Mesenchymal stem cell (in vitro differentiated cells and primary cell): ENCODE measurements around the gene GTF2IRD1.

Experiments used
- DNase-seq: peaks from one replicate; pipeline ENCODE4 v3.0.0-alpha.2; 2013
- H2AFZ ChIP-seq: one replicate; pipeline ENCODE4 v1.6.1; 2013; ENCODE audit warnings: low read depth, mild to moderate bottlenecking, control low read depth, inconsistent platforms, low read length, moderate library complexity
- H2AK5ac ChIP-seq: 2 replicates; pipeline ENCODE4 v1.6.1; 2013; ENCODE audit warnings: low read length, moderate library complexity, mild to moderate bottlenecking, inconsistent platforms; ENCODE audit not compliant: severe bottlenecking
- H2BK120ac ChIP-seq: one replicate; pipeline ENCODE4 v1.6.1; 2013; ENCODE audit warnings: low read depth, mild to moderate bottlenecking, inconsistent platforms, low read length, moderate library complexity
- H2BK12ac ChIP-seq, 2 experiments: one replicate each; pipeline ENCODE4 v1.6.1; 2013; ENCODE audit warnings: inconsistent platforms in 2 of 2, low read length in 2 of 2, mild to moderate bottlenecking in 2 of 2, moderate library complexity in 2 of 2, control low read depth in 1 of 2
- H2BK15ac ChIP-seq: one replicate; pipeline ENCODE4 v1.6.1; 2013; ENCODE audit warnings: mild to moderate bottlenecking, low read depth, inconsistent platforms; ENCODE audit not compliant: poor library complexity, severe bottlenecking
- H2BK5ac ChIP-seq: 2 replicates; pipeline ENCODE4 v1.6.1; 2013; ENCODE audit warnings: low read depth, mild to moderate bottlenecking, low read length, control low read depth, inconsistent platforms; ENCODE audit not compliant: poor library complexity, severe bottlenecking
- H3K14ac ChIP-seq, 2 experiments: one replicate each; pipeline ENCODE4 v1.6.1; 2013; ENCODE audit warnings: inconsistent platforms in 2 of 2, low read length in 2 of 2, control low read depth in 1 of 2, mild to moderate bottlenecking in 1 of 2, moderate library complexity in 1 of 2
- H3K18ac ChIP-seq, 2 experiments: one replicate each; pipeline ENCODE4 v1.6.1; 2013; ENCODE audit warnings: inconsistent platforms in 2 of 2, low read length in 2 of 2, control low read depth in 1 of 2, low read depth in 1 of 2, mild to moderate bottlenecking in 1 of 2
- H3K23ac ChIP-seq, 2 experiments: one replicate each; pipeline ENCODE4 v1.6.1; 2013; ENCODE audit warnings: inconsistent platforms in 2 of 2, low read length in 2 of 2, mild to moderate bottlenecking in 2 of 2, moderate library complexity in 2 of 2, control low read depth in 1 of 2
- H3K27ac ChIP-seq: 2 replicates; pipeline ENCODE4 v1.5.1; 2013; ENCODE audit warnings: mild to moderate bottlenecking, moderate library complexity, low read length, control low read depth, inconsistent platforms; ENCODE audit not compliant: poor library complexity, severe bottlenecking
- H3K27me3 ChIP-seq, 2 experiments: 2 replicates each; pipeline versions ENCODE4 v1.6.1 to v1.7.0; 2013; ENCODE audit warnings: low read length in 2 of 2, mild to moderate bottlenecking in 2 of 2, moderate library complexity in 2 of 2, control low read depth in 1 of 2, inconsistent platforms in 1 of 2; ENCODE audit not compliant: control insufficient read depth in 1 of 2, insufficient read depth in 1 of 2
- H3K36me3 ChIP-seq, 2 experiments: 2 replicates each; pipeline versions ENCODE4 v1.6.1 to v1.7.0; 2013; ENCODE audit warnings: low read length in 2 of 2, control low read depth in 1 of 2, inconsistent platforms in 1 of 2, low read depth in 1 of 2, mild to moderate bottlenecking in 1 of 2; ENCODE audit not compliant: insufficient read depth in 2 of 2, control insufficient read depth in 1 of 2
- H3K4ac ChIP-seq, 2 experiments: one replicate each; pipeline ENCODE4 v1.6.1; 2013; ENCODE audit warnings: inconsistent platforms in 2 of 2, low read length in 2 of 2, mild to moderate bottlenecking in 2 of 2, moderate library complexity in 2 of 2, control low read depth in 1 of 2, low read depth in 1 of 2
- H3K4me1 ChIP-seq: 2 replicates; pipeline ENCODE4 v1.6.1; 2013; ENCODE audit warnings: low read depth, low read length, control low read depth; ENCODE audit not compliant: control insufficient read depth, insufficient read depth
- H3K4me2 ChIP-seq: 2 replicates; pipeline ENCODE4 v1.6.1; 2013; ENCODE audit warnings: low read length, mild to moderate bottlenecking, inconsistent platforms; ENCODE audit not compliant: poor library complexity, severe bottlenecking
- H3K4me3 ChIP-seq, 2 experiments: 2 replicates each; pipeline versions ENCODE4 v1.5.1 to v1.7.0; 2013; ENCODE audit warnings: low read length in 2 of 2, mild to moderate bottlenecking in 2 of 2, control low read depth in 1 of 2, low read depth in 1 of 2; ENCODE audit not compliant: insufficient read depth in 1 of 2
- H3K79me1 ChIP-seq: replicated peaks from 2 replicates; pipeline ENCODE4 v1.6.1; 2013; ENCODE audit warnings: mild to moderate bottlenecking, control low read depth, low read length, inconsistent platforms; ENCODE audit not compliant: poor library complexity, severe bottlenecking
- H3K9ac ChIP-seq: 2 replicates; pipeline ENCODE4 v1.7.0; 2013; ENCODE audit warnings: mild to moderate bottlenecking, low read length, moderate library complexity
- H3K9me3 ChIP-seq: 2 replicates; pipeline ENCODE4 v1.7.0; 2013; ENCODE audit warnings: mild to moderate bottlenecking, low read length; ENCODE audit not compliant: control insufficient read depth
- H4K8ac ChIP-seq: one replicate; pipeline ENCODE4 v1.6.1; 2013; ENCODE audit warnings: inconsistent platforms, mild to moderate bottlenecking, low read length, moderate library complexity
- H4K91ac ChIP-seq: one replicate; pipeline ENCODE4 v1.6.1; 2013; ENCODE audit warnings: mild to moderate bottlenecking, low read length, inconsistent platforms
- WGBS: methylation state at CpG from one replicate; pipeline ENCODE4 v1.1.7; 2013; ENCODE audit warnings: mixed read lengths; 5-methylcytosine and 5-hydroxymethylcytosine counted together

Gene GTF2IRD1

DNA sequence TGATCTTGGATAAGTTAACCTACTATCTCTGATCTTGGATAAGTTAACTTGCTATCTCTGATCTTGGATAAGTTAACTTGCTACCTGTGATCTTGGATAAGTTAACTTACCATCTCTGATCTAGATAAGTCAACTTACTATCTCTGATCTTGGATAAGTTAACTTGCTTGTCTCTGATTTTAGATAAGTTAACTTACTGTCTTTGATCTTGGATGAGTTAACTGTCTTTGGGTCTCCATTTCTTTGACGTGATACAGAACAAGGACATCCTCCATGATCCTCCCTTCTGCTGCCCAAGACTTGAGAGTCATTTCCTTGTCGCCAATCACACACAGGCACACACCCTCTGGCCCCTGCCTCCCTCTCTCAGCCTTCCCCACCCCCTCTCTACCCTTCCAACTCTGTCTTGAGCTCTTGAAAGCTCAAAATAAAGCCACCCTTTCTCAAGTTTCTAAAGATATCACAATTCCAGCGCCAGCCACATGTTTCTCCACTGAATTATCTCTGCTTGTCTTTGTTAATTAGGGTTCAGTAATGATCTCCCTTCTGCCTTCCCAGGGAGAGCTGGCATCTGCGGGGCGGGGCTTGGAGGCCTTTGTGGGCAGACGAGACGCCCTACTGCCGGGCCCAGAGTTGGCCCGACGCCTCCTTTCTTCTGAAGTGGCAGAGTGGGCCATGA is 118.7 kb downstream of the GTF2IRD1 start:
- no peak overlapping the region for H2BK15ac ChIP-seq
- H2BK5ac ChIP-seq, result no peak overlapping the region
- H2BK12ac ChIP-seq, result no peak overlapping the region
- peak overlapping the region; percentile 35 for H2AK5ac ChIP-seq
- H3K79me1 ChIP-seq, result no peaks in the 10 kb centered on the region
- H2BK120ac ChIP-seq, result no peak overlapping the region
- no peak overlapping the region for H3K14ac ChIP-seq
- H3K23ac ChIP-seq, result no peak overlapping the region
- no peak overlapping the region for H4K91ac ChIP-seq
- no peak overlapping the region for H2AFZ ChIP-seq
- H3K4ac ChIP-seq, result no peak overlapping the region
- no peak overlapping the region for H4K8ac ChIP-seq
- no peak overlapping the region for H3K27ac ChIP-seq
- no peak for DNase-seq
- H3K4me3 ChIP-seq, result no peak overlapping the region
- 96% methylated on average over 7 of the region's 10 CpGs for WGBS
- H3K27me3 ChIP-seq, result no peaks in the 10 kb centered on the region
- no peak overlapping the region for H3K4me2 ChIP-seq
- H3K9me3 ChIP-seq, result no peaks in the 10 kb centered on the region
- no peak overlapping the region for H3K9ac ChIP-seq
- peaks cover 12% of the 10 kb centered on the region for H3K4me1 ChIP-seq
- H3K18ac ChIP-seq, result no peak overlapping the region
- H3K36me3 ChIP-seq, result peaks cover 9 to 19% of the 10 kb centered on the region in 2 experiments

DNA sequence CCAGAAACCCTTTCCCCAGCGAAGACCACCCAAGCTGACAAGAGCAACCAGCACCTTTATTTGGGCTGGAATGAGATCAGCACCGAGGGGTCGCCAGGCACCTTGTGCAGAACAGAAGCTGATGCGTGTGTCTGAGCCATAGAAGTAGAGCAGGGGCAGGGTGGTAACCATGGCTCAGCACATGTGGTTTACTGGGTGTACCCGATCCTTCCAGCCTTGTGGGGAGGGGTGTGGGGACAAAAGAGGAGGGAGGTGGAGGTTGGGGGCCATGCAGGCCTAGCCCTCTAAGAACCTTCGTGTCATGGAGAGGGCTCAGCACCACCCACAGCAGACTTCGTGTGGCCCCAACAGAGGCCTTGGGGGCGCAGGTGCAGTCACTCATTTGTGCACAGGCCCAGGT is 119.8 kb downstream of the GTF2IRD1 start:
- no peak overlapping the region for H3K23ac ChIP-seq
- no peaks in the 10 kb centered on the region for H3K9me3 ChIP-seq
- no peak overlapping the region for H2BK5ac ChIP-seq
- no peak overlapping the region for H3K4me3 ChIP-seq
- H3K18ac ChIP-seq, result no peak overlapping the region
- no peaks in the 10 kb centered on the region for H3K79me1 ChIP-seq
- no peak overlapping the region for H3K4me2 ChIP-seq
- peaks cover 12% of the 10 kb centered on the region for H3K4me1 ChIP-seq
- peaks cover 9 to 19% of the 10 kb centered on the region in 2 experiments for H3K36me3 ChIP-seq
- no peak overlapping the region for H4K8ac ChIP-seq
- no peak overlapping the region for H2BK12ac ChIP-seq
- no peak overlapping the region for H3K27ac ChIP-seq
- peak overlapping the region; percentile 75 for H2BK15ac ChIP-seq
- H4K91ac ChIP-seq, result no peak overlapping the region
- H2AFZ ChIP-seq, result no peak overlapping the region
- H3K14ac ChIP-seq, result no peak overlapping the region
- H2AK5ac ChIP-seq, result no peak overlapping the region
- 95% methylated on average over 7 of the region's 8 CpGs for WGBS
- H2BK120ac ChIP-seq, result no peak overlapping the region
- no peak overlapping the region for H3K9ac ChIP-seq
- H3K27me3 ChIP-seq, result no peaks in the 10 kb centered on the region
- H3K4ac ChIP-seq, result no peak overlapping the region
- no peak for DNase-seq

DNA sequence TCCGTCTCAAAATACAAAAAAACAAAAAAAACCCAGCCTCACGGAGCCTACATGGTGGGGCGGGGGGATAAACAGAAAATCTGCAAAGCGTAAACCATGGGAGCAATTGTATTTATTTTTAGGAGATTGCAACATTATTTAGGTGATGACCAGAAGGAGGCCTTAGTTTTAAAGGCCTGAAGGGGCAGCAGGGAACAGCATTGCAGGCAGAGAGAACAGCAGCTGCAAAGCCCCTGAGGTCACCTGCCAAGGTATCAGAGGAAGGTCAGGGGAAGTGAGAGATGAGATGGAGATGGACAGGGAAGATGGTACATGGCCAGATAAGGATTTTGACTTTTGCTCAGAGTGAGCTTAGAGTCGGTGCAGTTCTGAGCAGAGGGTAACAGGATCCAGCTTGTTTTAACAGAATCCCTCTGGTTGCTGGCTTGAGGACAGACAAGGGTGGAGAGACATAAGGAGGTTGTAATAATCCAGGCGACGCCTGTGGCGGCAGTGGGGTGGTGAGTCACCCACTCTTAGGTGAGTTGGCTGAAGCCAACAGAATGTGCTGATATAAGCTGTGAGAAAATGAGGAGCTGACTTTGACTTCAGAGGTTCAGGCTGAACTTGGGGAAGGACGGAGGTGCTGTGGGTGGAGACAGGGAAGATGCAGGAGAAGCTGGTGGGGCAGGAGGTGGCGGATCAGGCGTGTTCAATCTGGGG is 121.5 kb downstream of the GTF2IRD1 start:
- H4K91ac ChIP-seq, result no peak overlapping the region
- H2BK120ac ChIP-seq, result no peak overlapping the region
- H3K14ac ChIP-seq, result no peak overlapping the region
- no peak overlapping the region for H2AFZ ChIP-seq
- H3K36me3 ChIP-seq, result peaks cover 9 to 19% of the 10 kb centered on the region in 2 experiments
- no peak overlapping the region for H3K23ac ChIP-seq
- H2AK5ac ChIP-seq, result peak overlapping the region; percentile 10
- H3K4me3 ChIP-seq, result no peak overlapping the region
- WGBS, result 77% methylated on average over 10 of the region's 11 CpGs
- no peak overlapping the region for H4K8ac ChIP-seq
- H2BK5ac ChIP-seq, result no peak overlapping the region
- no peak overlapping the region for H3K18ac ChIP-seq
- H3K27me3 ChIP-seq, result no peaks in the 10 kb centered on the region
- peak overlapping the region; percentile 20 for H3K9ac ChIP-seq
- H3K4me1 ChIP-seq, result peaks cover 15% of the 10 kb centered on the region
- H3K9me3 ChIP-seq, result no peaks in the 10 kb centered on the region
- H3K79me1 ChIP-seq, result no peaks in the 10 kb centered on the region
- no peak overlapping the region for H2BK12ac ChIP-seq
- H3K4ac ChIP-seq, result no peak overlapping the region
- no peak overlapping the region for H3K27ac ChIP-seq
- no peak overlapping the region for H3K4me2 ChIP-seq
- peak; percentile 59 for DNase-seq
- no peak overlapping the region for H2BK15ac ChIP-seq

- H3K18ac ChIP-seq, result no peak overlapping the region
- no peaks in the 10 kb centered on the region for H3K9me3 ChIP-seq
- no peak overlapping the region for H3K27ac ChIP-seq
- H3K27me3 ChIP-seq, result no peaks in the 10 kb centered on the region
- peaks cover 9 to 17% of the 10 kb centered on the region in 2 experiments for H3K36me3 ChIP-seq
- no peak overlapping the region for H2AK5ac ChIP-seq
- H3K4me1 ChIP-seq, result peaks cover 20% of the 10 kb centered on the region
- DNase-seq, result no peak
- H4K91ac ChIP-seq, result no peak overlapping the region
- H3K4ac ChIP-seq, result no peak overlapping the region
- H3K4me3 ChIP-seq, result no peak overlapping the region
- H2BK15ac ChIP-seq, result no peak overlapping the region
- H3K14ac ChIP-seq, result no peak overlapping the region
- H2AFZ ChIP-seq, result no peak overlapping the region
- H3K79me1 ChIP-seq, result no peaks in the 10 kb centered on the region
- no peak overlapping the region for H3K9ac ChIP-seq
- H3K23ac ChIP-seq, result no peak overlapping the region
- no peak overlapping the region for H4K8ac ChIP-seq
- H2BK120ac ChIP-seq, result no peak overlapping the region
- WGBS, result 99% methylated on average over 6 of the region's 7 CpGs
- H3K4me2 ChIP-seq, result no peak overlapping the region
- no peak overlapping the region for H2BK12ac ChIP-seq
- no peak overlapping the region for H2BK5ac ChIP-seq
Observed at GRCh38 chr7:74575811-74576210, 122.1 kb downstream of the GTF2IRD1 start.
